GM21515 (cell line): ENCODE data around the gene KCTD17.

Source experiments
- ATAC-seq: cut with Tn5 transposase; IDR thresholded peaks from one replicate; pipeline ENCODE4 v1.9.1; 2021; ENCODE audit not compliant: unreplicated experiment

KCTD17 gene

DNA sequence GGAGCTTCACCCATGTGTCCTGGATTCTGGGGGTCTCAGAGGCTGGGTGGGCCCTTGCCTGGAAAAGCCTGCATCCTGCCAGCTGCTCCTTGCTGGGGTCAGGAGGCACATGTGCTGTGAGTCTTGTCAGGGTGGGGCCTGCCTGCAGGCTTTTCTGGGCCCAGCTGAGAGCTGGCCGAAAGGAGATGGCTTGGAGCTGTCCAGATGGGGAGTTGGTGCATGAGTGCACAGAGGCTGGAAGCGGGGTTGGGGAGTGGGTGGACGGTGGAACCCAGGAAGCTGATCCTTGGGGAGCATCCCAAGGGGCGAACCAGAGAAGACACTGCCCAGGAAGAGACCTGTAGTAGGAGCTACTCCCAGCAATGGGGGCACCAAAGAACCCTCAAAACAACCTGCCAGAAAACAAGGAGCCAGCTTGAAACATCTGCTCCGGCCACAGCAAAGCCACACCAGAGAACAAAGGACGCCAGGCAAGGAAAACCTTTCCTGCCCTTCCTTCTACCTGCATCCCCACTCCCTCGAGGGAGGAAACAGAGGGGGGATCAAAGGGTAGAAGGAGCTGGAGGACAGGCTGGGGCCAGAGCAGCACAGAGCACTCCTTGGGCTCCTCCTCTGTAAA, 8.2 kb upstream of the KCTD17 start:
- no peak for ATAC-seq

DNA sequence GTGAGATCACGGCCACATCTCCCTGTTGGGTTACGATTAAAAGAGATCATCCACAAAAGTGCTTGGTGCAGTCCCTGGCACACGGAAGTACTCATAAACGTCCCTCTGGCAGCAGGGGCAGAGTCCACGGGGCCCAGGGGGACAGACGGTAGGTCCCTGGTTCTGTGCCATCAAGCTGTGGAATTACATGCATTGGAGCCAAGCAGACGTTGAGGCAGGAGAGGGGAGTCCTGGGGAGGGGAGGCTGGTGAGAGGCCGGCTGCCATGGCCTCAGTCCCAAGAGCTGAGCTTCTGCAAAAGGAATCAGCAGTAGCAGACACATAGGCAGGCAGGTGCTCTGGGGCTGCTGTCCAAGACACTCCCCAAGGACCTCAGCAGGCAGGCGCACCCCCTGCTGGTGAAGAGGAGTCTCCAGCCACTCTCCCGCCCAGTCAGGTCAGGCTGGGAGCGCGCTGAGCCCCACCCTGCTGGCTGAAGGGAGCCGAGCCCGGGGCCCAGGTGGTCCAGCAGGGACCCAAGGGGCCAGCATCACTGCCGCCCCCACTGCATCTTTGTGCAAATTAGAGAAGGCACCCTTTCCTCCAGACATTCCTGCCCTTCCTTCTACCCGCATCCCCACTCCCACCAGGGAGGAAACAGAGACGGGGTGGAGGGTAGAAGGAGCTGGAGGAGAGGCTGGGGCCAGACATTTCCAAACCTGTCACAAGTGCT, 7.6 kb upstream of the KCTD17 start:
- ATAC-seq, result peak; percentile 61

DNA sequence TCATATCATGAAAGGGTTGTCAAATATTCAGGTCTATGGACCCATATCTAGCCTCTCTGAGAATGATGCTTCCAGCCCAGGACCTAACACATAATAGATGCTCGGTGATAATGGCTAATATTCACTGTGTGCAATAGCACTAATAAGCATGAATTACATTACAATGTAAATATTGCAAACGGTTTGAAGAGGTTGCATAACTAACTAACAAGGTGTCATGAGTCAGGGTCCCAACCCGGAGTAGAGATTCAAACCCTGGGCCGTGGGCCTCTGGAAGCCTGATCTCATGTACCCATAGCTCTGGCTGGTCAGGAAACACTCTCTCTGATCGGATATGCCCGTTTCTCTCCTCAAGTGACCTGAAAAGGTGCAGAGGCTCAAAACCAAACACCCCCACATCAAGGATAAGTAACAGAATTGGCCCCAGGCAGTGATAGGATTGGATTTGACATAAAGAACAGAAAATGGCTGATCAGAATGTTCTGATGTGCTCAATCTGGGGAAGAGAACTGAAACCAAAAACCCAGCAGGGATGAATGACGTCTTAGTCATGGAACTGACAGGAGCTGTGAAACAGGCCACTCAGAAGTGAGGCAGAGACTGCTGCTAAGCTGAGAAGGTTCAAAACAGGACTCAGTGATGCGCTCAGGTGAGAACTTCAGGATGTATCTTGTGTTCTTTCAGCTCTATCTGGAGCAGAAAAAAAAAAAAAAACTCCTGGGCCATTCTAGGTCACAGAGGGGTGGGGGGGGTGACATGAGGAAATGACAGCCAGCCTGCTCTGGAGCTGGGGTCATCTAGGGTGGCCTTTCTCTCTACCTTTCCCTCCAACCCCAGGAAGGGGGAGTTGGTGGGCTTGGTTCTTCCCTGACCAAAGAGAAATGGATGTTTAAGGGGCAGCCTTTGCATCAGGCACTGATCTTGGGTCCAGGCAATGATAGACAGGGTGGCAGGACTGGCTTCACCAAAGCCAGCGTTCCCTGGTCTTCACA, 6.6 kb upstream of the KCTD17 start:
- ATAC-seq, result no peak

DNA sequence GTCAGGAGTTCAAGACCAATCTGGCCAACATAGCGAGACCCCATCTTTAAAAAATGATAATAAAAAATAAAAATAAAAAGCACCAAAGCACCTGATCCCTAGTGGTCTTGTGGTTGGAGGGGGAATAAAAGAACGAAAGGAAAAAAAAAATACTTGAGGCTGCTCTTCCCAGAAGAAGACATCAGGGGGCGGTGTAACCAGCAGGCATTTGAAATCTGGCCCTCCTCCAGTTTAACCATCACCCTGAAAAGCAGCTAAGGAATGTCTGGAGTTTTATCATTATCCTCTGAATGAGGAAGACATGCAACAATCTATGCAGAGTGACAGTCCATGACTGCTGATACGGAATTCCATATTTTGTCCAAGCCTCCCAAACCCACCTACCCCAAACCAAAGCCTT, 5.6 kb upstream of the KCTD17 start:
- ATAC-seq, result no peak

DNA sequence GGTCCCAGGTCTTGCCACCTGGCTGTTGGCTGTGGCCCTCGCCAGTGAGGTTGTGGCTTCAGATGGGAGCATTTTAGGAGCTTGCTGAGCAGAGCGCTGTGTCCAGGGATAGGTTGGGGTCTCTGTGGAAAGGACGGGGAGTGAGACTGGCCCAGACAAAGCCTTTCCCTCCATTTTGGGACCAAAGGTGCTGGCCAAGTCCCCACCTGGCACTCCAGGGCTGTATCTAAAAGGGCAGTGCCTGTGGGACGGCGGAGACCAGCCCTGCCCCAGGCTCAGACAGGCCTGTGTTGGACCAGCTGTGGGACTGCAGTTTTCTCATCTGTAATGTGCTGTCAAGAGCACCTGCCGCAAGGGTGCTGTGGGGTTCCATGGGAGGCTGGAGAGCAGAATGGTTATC, 5.0 kb upstream of the KCTD17 start:
- no peak for ATAC-seq

DNA sequence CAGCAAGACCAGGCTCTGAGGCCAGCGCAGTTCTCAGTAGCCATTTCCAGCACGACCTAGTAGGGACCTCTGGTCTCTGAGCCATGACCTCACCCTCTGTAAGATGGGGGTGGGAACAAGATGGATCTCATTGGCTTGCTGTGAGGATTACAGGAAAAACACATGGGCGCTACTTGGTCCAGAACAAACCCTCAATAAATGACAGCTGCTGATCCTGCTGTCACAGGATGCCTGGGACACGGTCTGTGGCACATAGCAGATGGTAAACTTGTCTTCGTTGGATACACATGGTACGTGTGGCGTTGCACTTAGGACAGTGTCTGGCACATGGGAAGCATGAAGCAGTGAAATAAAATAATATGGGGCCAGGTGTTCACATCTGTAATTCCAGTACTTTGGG, 4.5 kb upstream of the KCTD17 start:
- ATAC-seq, result no peak

DNA sequence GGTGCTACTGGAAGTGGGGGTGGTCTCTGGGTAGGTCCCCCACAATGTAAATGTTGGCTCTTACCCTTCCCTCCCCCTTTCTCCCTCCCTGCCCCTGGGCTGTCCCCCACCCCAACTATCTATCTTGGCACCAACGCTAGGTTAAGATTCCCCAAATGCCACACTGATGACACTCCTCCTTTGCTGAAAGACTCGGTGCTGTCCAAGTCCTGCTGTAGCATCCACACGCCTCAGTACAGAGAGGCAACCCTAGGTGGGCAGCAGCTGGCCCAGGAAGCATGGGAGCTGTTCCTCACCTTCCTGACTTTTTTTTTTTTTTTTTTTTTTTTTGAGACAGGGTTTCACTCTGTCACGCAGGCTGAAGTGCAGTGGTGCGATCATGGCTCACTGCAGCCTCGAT, 3.4 kb upstream of the KCTD17 start:
- ATAC-seq, result no peak

DNA sequence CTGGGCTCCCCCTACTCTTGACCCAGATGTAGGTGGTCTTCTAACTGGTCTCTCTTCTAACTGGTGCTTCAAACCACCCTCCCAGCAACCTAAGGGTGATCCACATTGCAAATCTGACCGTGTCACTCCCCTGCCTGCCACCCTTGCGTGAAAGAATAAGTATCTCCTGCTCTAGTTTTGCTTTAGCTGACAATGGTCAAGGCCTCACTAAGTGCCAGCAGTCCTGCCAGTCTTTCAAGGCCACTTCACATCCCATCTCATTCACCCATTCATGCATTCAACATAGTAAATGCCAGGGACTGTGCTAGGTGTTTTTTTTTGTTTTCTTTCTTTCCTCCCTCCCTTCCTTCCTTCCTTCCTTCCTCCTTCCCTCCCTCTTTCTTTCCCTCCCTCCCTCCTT, 2.3 kb upstream of the KCTD17 start:
- no peak for ATAC-seq

DNA sequence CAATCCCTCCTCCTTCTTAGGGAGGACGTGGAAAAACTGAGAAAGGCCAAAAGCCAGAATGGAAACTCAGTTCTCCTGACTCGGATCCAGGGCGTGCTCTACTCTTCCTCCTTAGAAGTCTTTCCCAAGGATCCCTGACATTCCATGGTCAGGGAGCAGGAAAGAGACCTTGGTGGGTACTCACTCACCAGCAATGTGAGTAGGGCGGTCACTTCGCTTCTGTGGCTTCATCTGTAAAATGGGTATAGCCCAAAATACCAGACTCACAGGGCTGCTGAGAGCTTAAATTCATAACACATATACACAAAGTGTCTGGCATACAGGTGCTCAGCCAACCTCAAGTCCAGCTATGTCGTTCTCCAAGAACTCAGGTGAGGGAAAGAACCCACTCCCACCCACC, 629 bp upstream of the KCTD17 start:
- ATAC-seq, result no peak

DNA sequence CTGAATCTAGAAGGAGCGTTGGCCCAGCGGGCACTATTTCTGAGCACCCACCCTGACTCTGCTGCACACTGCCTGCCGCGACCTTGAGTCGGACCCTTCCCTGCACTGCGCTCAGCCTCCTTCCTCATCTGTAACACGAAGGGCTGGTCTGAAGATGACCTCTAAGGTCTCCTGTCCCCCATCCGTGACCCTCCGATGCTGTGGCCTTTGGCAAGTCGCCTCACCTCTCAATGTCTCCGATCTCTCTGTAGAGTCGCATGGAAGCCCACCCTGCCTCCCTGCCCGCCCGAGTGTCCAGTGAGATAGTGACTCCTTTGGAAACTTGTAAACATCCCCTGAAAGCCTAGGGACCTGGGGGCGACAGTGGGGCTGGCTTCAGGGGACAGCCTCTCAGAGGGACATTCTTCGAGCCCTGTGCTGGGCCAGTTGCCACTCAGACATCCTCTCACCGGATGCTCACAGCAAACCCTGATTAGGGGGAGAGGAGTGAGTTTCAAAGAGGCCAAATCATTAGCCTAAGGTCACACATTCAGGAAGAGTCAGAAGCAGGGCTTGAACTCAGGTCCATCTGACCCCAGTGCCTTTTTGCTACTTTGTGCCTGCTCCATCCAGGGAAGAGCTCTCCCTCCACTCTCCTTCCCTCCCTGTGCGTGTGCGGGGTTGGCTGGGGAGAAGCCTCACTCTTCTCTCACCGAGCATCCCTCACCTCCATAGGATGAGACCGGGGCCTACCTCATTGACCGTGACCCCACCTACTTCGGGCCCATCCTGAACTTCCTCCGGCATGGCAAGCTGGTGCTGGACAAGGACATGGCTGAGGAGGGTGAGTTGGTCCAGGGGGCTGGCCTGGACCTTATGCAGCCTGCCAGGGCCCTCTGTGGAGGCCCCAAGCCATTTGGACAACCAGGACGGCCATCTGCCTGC, 1.1 kb downstream of the KCTD17 start:
- ATAC-seq, result no peak

DNA sequence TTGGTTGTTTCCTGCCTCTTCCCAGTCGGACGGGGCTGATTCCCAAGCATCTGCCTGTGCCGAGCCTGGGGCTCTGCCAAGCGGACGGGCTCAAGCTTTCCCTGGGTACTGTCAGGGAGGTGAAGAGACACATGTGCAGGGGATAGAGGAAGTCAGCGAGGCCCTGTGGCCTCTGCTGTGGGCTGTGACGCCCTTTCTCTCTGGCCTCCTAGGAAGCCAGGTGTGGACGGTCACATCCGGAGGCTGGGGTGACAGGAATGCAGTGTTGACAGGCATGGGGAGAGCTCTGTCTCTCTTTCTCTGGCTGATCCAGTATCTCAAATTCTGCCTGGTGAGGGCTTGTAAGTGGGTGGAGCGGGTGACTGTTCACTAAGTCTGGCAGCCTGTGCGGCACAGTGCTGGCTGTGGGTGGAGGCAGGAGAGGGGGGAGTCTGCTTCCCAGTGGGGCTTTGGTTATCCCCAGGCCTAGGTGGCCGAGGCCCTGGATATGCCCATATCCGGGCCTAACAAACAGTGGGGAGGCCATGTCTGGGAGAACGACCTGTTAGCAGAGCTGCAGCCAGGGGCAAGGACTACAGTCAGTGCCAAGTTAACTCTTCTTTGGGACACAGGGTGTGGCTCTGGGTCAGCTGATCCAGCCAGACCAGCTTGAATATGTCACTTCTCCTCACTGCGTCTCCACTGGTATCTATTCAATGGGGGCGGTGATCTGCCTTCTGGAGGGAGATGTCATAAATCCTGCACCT, 1.9 kb downstream of the KCTD17 start:
- ATAC-seq, result no peak

DNA sequence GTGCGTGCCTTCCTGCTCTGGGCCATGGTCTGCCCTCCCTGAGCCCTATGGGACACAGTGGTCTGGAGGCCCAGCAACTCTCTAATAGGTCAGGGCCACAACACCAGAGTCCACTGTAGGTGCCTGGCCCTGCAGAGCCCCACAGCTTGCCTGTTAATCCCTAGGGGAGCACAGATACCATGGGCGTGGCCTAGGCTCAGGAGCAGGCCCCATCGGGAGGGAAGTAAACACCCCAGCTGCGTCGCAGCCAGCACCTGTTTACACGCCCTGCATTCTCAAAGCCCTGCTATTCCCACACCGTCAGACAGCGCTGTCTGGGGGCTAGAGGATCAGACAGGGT, 2.5 kb downstream of the KCTD17 start:
- ATAC-seq, result no peak

DNA sequence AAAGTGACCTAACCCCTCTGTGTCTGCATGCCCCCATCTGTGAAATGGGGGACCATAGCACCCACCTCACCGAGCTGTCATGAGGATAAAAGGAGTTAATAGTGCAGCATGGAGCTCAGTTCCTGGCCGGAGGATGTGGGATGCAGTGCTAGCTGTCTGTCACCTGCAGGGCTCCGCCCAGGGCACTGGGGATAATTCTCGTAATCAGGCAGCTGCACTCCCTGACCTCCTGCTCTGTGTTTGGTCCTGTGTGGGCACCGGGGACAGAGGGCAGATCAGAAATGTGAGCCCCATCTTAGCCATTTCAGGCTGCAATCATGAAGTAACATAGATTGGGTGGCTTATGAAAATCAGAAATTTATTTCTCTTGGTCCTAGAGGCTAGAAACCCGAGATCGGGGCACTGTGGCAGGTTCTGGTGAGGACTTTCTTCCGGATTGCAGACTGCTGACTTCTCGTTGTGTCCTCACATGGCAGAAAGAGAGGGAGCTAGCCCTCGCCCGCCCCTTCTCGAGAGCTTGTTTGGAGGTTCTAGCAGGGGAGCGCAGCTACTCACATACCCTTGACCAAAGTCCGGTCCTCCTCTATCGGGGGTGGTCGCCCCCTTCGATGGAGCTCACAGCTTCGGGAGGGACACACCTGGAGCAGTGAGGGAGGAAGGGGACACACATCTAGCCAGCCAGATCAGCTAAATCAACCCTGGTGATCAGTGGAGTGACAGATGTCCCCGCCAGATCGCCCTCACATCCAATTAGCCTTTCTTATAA, 3.2 kb downstream of the KCTD17 start:
- ATAC-seq, result no peak

DNA sequence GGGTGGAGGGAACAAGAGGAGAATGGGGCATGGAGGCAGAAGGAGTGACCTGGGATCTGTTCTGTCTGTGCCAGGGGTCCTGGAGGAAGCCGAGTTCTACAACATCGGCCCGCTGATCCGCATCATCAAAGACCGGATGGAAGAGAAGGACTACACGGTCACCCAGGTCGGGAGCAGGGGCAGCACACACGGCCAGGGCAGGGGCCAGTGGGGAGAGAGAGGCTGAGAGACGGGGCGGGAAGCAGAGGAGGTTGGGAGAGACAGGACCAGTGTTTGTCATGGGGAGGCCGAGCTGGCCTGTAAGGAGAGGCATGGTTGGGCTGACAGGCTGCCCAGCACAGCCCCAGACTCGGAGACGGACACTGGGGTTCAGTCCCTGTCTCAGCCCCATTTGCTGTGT, 4.7 kb downstream of the KCTD17 start:
- ATAC-seq, result no peak

DNA sequence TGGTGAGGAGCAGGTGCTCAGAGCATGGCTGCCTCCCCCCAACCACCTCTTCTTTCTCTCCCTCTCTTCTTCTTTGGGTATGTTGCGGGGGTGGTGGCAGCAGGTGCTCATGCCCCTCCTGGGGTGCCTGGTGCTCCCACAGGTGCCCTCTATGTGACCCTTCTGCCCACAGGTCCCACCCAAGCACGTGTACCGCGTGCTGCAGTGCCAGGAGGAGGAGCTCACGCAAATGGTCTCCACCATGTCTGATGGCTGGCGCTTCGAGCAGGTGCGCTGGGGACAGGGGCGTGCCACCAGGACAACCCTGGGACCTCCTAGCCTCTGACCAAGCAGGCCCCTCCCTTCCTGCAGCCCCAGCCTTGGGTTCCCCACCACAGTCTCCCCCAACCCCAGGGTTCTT, 5.7 kb downstream of the KCTD17 start:
- no peak for ATAC-seq

DNA sequence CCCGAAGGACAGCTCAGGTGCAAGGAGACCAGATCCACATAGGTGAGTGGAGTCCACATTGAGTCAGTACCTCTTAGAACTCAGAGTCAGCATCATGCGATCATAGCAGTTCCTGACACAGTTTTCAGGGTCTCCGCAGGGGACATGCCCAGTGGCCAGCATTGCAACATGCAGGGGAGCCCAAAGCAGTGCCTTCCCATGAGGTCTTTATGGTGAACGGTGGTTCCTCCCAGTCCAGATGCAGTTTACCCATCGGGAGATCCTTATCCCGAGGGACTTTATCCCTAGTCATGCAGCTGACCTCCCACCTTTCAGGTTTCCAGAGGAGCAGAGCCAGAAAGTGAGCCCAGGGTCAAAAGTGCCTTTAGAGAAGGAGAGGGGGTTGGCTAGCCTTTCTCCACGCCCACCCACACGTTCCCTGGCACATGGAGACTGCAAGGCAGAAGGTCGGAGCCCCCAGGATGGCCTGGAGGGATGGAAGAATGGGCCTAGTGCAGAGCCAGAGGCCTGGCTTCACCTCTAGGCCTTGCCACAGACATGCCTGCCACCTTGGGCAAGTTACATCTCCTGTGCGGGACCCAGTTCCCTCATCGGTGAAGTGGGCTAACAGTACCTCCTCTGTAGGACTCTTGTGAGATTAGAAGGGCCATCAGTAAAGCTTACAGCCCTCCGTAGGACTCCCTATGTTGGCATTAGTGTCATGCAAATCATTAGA, 6.4 kb downstream of the KCTD17 start:
- no peak for ATAC-seq

DNA sequence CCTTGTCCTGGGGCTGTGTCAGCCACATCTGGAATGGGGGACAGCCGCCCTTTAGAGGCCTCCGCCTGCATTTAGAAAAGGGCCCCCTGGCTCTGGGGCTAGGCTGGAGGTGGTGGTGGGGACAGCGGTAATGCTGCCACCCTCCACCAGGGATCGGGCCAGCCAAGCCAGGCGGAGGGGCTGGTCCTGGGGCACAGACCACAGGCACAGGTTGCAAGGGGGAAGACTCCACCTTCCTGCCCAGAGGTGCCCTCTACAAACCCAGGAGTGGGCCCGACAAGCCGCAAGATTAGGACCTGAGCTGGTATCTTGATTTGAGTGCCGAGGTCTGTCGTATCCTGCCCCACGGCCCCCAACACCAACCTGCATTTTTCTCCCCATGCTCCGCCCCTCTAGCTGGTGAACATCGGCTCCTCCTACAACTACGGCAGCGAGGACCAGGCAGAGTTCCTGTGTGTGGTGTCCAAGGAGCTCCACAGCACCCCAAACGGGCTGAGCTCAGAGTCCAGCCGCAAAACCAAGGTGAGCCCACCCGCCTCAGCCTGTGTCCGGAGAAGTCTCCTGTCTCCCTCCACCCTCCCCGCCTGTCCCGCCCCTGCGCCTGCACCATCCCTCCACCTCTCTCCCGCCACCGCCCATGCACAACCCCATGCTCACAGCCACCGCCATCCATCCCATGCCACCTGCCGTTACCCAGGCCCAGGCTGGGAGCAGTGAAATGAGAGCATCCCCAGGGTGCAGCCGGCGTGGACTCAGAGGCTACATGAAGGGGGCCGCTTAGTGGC, 7.6 kb downstream of the KCTD17 start:
- ATAC-seq, result no peak

DNA sequence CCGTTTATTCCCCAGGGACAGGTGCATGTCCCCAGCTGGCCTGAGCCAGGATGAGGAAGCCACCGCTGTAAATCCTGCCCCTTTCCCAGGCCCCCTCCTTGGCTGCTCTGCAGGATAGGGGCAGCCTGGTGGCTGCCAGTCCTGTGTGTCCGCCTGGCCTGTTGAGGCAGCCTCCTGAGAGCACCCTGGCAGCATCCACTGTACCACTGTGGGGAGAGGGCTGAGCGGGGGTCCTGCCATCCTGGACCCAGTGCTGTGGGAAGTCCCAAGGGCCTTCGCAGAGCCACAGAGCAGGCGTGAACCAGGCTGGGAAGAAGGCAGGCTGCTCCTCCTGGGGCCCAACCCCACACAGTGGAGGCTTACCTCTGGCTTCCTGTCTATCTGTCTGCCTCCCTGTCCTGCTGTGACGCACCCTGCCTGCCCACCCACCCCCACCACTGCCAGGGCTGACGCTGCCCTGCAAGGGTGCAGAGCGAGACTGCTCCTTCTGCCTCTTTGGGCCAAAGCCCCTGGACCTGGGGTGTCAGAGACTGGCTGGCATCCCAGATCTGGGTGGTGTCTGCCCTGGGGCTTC, 8.4 kb downstream of the KCTD17 start:
- no peak for ATAC-seq
